AG09309 (cell line): Measurements from ENCODE around the gene NSD2.

Source experiments
- DNase-seq: peaks from one replicate; pipeline ENCODE4 v3.0.0-alpha.2; 2010; ENCODE audit warnings: low read depth
- H3K4me3 ChIP-seq: 2 replicates; pipeline ENCODE4 v1.5.1; 2011; ENCODE audit warnings: mild to moderate bottlenecking, low read depth, low read length, moderate library complexity; ENCODE audit not compliant: control insufficient read depth
- CTCF ChIP-seq: IDR thresholded peaks from 2 replicates; pipeline ENCODE4 v1.5.1; 2011; ENCODE audit warnings: mild to moderate bottlenecking, low read depth, low read length, inconsistent platforms; ENCODE audit not compliant: insufficient read depth, control insufficient read depth; ENCODE audit errors: missing control alignments

NSD2 gene

GRCh38 chr4:1864076-1865008 lies 6.9 kb upstream of the NSD2 start:
- TF ChIP-seq CTCF, result no peak
- H3K4me3 ChIP-seq, result no peak overlapping the region
- no peak for DNase-seq

GRCh38 chr4:1866189-1866661 lies 5.0 kb upstream of the NSD2 start:
- DNase-seq, result no peak
- no peak for TF ChIP-seq CTCF
- no peak overlapping the region for H3K4me3 ChIP-seq

GRCh38 chr4:1868293-1868692 lies 2.9 kb upstream of the NSD2 start:
- H3K4me3 ChIP-seq, result no peak overlapping the region
- no peak for TF ChIP-seq CTCF
- no peak for DNase-seq

GRCh38 chr4:1868912-1869311 lies 2.3 kb upstream of the NSD2 start:
- no peak overlapping the region for H3K4me3 ChIP-seq
- DNase-seq, result no peak
- no peak for TF ChIP-seq CTCF

- no peak for DNase-seq
- no peak for TF ChIP-seq CTCF
- peak overlapping the region; percentile 63 for H3K4me3 ChIP-seq
Measured at GRCh38 chr4:1869530-1870327, 1.5 kb upstream of the NSD2 start.

GRCh38 chr4:1870328-1870577 lies 940 bp upstream of the NSD2 start:
- peak overlapping the region; percentile 63 for H3K4me3 ChIP-seq
- no peak for TF ChIP-seq CTCF
- DNase-seq, result no peak
